ENCODE results near the gene ZCCHC2. TPM values are rescaled to one million over a fixed set of nuclear protein-coding genes. Genes with fewer than 3 reads are reported as not detected.

ZCCHC2 gene
- total and polyA plus RNA-seq, 2 of the 8 experiments (the other 6 are each of a cell fraction or from before 2014, with no cell fraction given), result 13.5 to 18.6 TPM

GRCh38 chr18:62494764-62495163, 28.1 kb upstream of the ZCCHC2 start (continued):
- TF ChIP-seq EP300 (IDR thresholded peaks at IDR 0.05; ENCODE audit: borderline replicate concordance in 1 of 2, low read depth in 2 of 2, low read length in 2 of 2), result no peak
- TF ChIP-seq EGR1 (IDR thresholded peaks at IDR 0.05; ENCODE audit: borderline replicate concordance, low read depth, low read length), result no peak
- no peak for TF ChIP-seq CHD1 (IDR thresholded peaks at IDR 0.05; ENCODE audit: low read depth, low read length)
- TF ChIP-seq POU5F1 (IDR thresholded peaks at IDR 0.05; ENCODE audit: low read depth, low read length), result no peak
- TF ChIP-seq ASH2L (IDR thresholded peaks at IDR 0.05; ENCODE audit: low read length), result no peak
- no peak for TF ChIP-seq SP2 (IDR thresholded peaks at IDR 0.05; ENCODE audit: low read length)
- TF ChIP-seq CBX8 (IDR thresholded peaks at IDR 0.05; ENCODE audit: borderline replicate concordance, low read depth, low read length), result no peak
- TF ChIP-seq SP1 (IDR thresholded peaks at IDR 0.05; ENCODE audit: low read depth, low read length), result no peak
